Trophoblast cell (in vitro differentiated cells and primary cell): ENCODE results near the gene EPS15.
A peak's percentile ranks its signal among the peaks of the same experiment; 100 is the strongest.

Experiments used
- DNase-seq, 2 donors: peaks; one replicate each; pipeline ENCODE4 v3.0.0-alpha.2; 2016
- H2AFZ ChIP-seq: 2 replicates; pipeline ENCODE4 v1.6.1; 2013; ENCODE audit warnings: low read length, moderate library complexity, mild to moderate bottlenecking; ENCODE audit not compliant: insufficient read depth, poor library complexity
- H2AK5ac ChIP-seq: 2 replicates; pipeline ENCODE4 v1.6.1; 2013; ENCODE audit warnings: mild to moderate bottlenecking, low read length
- H2BK120ac ChIP-seq: 2 replicates; pipeline ENCODE4 v1.6.1; 2013; ENCODE audit warnings: low read length, mild to moderate bottlenecking, moderate library complexity; ENCODE audit not compliant: insufficient read depth, poor library complexity
- H2BK12ac ChIP-seq: 2 replicates; pipeline ENCODE4 v1.6.1; 2013; ENCODE audit warnings: mild to moderate bottlenecking, low read length, moderate library complexity
- H2BK5ac ChIP-seq: 2 replicates; pipeline ENCODE4 v1.6.1; 2013; ENCODE audit warnings: low read length, low read depth, moderate library complexity, mild to moderate bottlenecking; ENCODE audit not compliant: poor library complexity
- H3K14ac ChIP-seq: 2 replicates; pipeline ENCODE4 v1.6.1; 2013; ENCODE audit warnings: mild to moderate bottlenecking, low read length
- H3K18ac ChIP-seq: 2 replicates; pipeline ENCODE4 v1.6.1; 2013; ENCODE audit warnings: mild to moderate bottlenecking, low read length
- H3K23ac ChIP-seq: 2 replicates; pipeline ENCODE4 v1.6.1; 2013; ENCODE audit warnings: low read length
- H3K27ac ChIP-seq: 2 replicates; pipeline ENCODE4 v1.5.1; 2013; ENCODE audit warnings: low read depth, mild to moderate bottlenecking, inconsistent platforms, low read length, moderate library complexity
- H3K27me3 ChIP-seq: 2 replicates; pipeline ENCODE4 v1.6.1; 2013; ENCODE audit warnings: inconsistent platforms, mild to moderate bottlenecking, low read length, moderate library complexity; ENCODE audit not compliant: insufficient read depth
- H3K36me3 ChIP-seq, 2 experiments: 1 replicate in 1 of 2; 2 replicates in 1 of 2; pipeline ENCODE4 v1.6.1; 2013; ENCODE audit warnings: low read length in 2 of 2, mild to moderate bottlenecking in 2 of 2, moderate library complexity in 1 of 2; ENCODE audit not compliant: insufficient read depth in 2 of 2, control insufficient read depth in 1 of 2
- H3K4ac ChIP-seq: 2 replicates; pipeline ENCODE4 v1.6.1; 2013; ENCODE audit warnings: low read depth, mild to moderate bottlenecking, low read length, moderate library complexity
- H3K4me1 ChIP-seq, 2 experiments: 1 replicate in 1 of 2; 2 replicates in 1 of 2; pipeline ENCODE4 v1.6.1; 2013; ENCODE audit warnings: low read length in 2 of 2, mild to moderate bottlenecking in 2 of 2, moderate library complexity in 1 of 2; ENCODE audit not compliant: insufficient read depth in 2 of 2, control insufficient read depth in 1 of 2
- H3K4me2 ChIP-seq: 2 replicates; pipeline ENCODE4 v1.6.1; 2013; ENCODE audit warnings: inconsistent platforms, mild to moderate bottlenecking, low read length, moderate library complexity
- H3K4me3 ChIP-seq: 2 replicates; pipeline ENCODE4 v1.5.1; 2013; ENCODE audit warnings: mild to moderate bottlenecking, low read depth, low read length, inconsistent platforms
- H3K79me1 ChIP-seq: one replicate; pipeline ENCODE4 v1.6.1; 2013; ENCODE audit warnings: low read length
- H3K79me2 ChIP-seq: 2 replicates; pipeline ENCODE4 v1.6.1; 2013; ENCODE audit warnings: low read length, mild to moderate bottlenecking; ENCODE audit not compliant: control insufficient read depth, insufficient read depth, poor library complexity
- H3K9ac ChIP-seq: 2 replicates; pipeline ENCODE4 v1.6.1; 2013; ENCODE audit warnings: mild to moderate bottlenecking, low read length
- H3K9me3 ChIP-seq: 2 replicates; pipeline ENCODE4 v1.6.1; 2013; ENCODE audit warnings: low read depth, mild to moderate bottlenecking, control low read depth, inconsistent platforms, low read length; ENCODE audit not compliant: insufficient read depth
- H4K12ac ChIP-seq: 2 replicates; pipeline ENCODE4 v1.6.1; 2013; ENCODE audit warnings: low read depth, mild to moderate bottlenecking, low read length, moderate library complexity
- H4K8ac ChIP-seq: 2 replicates; pipeline ENCODE4 v1.6.1; 2013; ENCODE audit warnings: low read depth, mild to moderate bottlenecking, low read length, moderate library complexity
- H4K91ac ChIP-seq: one replicate; pipeline ENCODE4 v1.6.1; 2013; ENCODE audit warnings: low read depth, mild to moderate bottlenecking, low read length, moderate library complexity
- WGBS: extraction: QIAGEN DNeasy Blood & Tissue Kit; methylation state at CpG from one replicate; pipeline ENCODE4 v1.1.7; 2013; ENCODE audit warnings: missing lambda C conversion rate; ENCODE audit not compliant: insufficient read length, insufficient coverage; ENCODE audit errors: extremely low coverage; 5-methylcytosine and 5-hydroxymethylcytosine counted together

EPS15 gene

DNA sequence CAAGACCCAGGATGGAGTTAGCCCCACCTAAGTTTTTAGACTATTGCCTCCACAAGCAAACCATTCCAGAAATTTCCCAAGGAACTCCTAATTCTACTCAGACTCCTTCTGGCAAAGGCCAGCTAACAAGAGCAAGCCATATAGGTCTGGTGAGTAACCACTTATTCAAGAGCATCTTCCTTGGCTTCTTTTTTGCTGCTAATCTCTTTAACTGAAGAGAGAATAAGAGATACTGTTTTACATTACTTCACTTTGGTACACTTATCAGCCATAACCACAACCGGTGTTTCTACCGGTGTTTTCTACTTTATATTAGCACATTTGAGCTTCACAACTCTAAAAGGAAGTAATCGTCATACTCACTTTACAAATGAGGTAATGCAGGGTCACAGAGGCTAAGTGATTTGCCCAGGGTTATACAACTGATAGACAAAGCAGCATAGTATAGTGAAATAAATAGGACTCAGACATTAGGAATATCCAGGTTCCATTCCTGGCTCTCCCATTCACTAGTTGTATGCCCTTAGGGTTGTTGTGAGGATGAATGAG, 1.7 kb upstream of the EPS15 start:
- H2BK12ac ChIP-seq, result no peak overlapping the region
- H3K4me1 ChIP-seq, result peaks cover 0 to 2% of the 10 kb centered on the region in 2 experiments
- no peak overlapping the region for H3K9ac ChIP-seq
- no CpG with 5 or more reads among the region's 3 CpGs for WGBS
- no peak overlapping the region for H3K4ac ChIP-seq
- H4K8ac ChIP-seq, result no peak overlapping the region
- H3K79me1 ChIP-seq, result peaks cover 8% of the 10 kb centered on the region
- H3K18ac ChIP-seq, result no peak overlapping the region
- no peak overlapping the region for H2BK120ac ChIP-seq
- no peak overlapping the region for H3K4me2 ChIP-seq
- H4K12ac ChIP-seq, result no peak overlapping the region
- H3K27ac ChIP-seq, result no peak overlapping the region
- no peaks in the 10 kb centered on the region for H3K9me3 ChIP-seq
- H3K23ac ChIP-seq, result no peak overlapping the region
- no peak overlapping the region for H3K14ac ChIP-seq
- no peak overlapping the region for H3K4me3 ChIP-seq
- no peak overlapping the region for H4K91ac ChIP-seq
- no peak overlapping the region for H2AFZ ChIP-seq
- H2BK5ac ChIP-seq, result no peak overlapping the region
- H2AK5ac ChIP-seq, result no peak overlapping the region
- H3K36me3 ChIP-seq, result no peaks in the 10 kb centered on the region
- no peaks in the 10 kb centered on the region for H3K27me3 ChIP-seq
- DNase-seq, result no peak
- peaks cover 8% of the 10 kb centered on the region for H3K79me2 ChIP-seq

DNA sequence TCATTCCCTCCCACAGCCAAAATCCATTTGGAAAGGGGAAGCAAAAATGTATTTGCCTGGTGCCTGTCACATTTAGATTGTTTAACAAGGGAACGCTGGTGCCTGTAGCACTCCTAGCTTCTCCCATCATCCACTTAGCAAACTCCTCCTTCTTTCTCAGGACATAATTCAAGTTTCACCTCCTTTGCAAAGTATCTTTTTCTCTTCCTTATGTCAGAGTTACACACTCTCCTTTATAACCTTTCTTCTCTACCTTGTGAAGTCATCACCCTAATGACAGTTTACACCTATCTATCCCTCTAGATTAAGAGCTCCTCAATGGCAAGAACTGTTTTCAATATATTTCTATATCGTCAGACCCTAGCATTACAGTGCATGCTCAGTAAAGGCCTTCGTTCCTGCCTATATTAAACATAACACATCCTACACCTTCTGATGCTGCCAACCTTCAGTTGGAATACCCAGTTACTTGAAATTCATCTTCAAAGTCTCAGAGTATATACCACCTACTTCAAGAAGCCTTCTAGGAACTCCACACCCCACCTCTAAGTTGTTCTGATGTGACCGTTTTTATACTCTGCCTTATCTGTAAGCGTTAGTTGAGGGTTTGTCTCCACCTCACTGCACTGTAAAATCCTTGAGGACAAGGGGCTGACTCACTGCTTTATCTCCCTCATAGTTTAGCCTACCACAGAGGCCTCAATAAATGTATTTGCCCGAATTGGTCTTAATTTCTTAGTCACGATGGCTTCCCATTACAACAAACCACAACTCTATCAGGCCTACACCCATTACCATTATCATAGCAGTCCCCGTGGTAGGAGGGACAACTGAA, 1.0 kb upstream of the EPS15 start:
- Histone ChIP-seq H3K4me3 (no peak overlapping the region), H3K4me2 (no peak overlapping the region), H2AK5ac (no peak overlapping the region), H3K79me1 (peaks cover 8% of the 10 kb centered on the region), H3K9me3 (no peaks in the 10 kb centered on the region), H3K27ac (no peak overlapping the region), H3K23ac (no peak overlapping the region), H3K4ac (no peak overlapping the region), H3K27me3 (no peaks in the 10 kb centered on the region), H2BK120ac (no peak overlapping the region), H2BK5ac (no peak overlapping the region), H2BK12ac (no peak overlapping the region), H4K8ac (no peak overlapping the region), H3K79me2 (peaks cover 8% of the 10 kb centered on the region), H3K4me1 (peaks cover 0 to 2% of the 10 kb centered on the region in 2 experiments), H3K18ac (no peak overlapping the region), H3K9ac (no peak overlapping the region), H3K36me3 (no peaks in the 10 kb centered on the region), H4K12ac (no peak overlapping the region), H3K14ac (no peak overlapping the region), H4K91ac (no peak overlapping the region), H2AFZ (no peak overlapping the region)
- DNase-seq, result no peak
- WGBS, result no CpG with 5 or more reads among the region's 8 CpGs

DNA sequence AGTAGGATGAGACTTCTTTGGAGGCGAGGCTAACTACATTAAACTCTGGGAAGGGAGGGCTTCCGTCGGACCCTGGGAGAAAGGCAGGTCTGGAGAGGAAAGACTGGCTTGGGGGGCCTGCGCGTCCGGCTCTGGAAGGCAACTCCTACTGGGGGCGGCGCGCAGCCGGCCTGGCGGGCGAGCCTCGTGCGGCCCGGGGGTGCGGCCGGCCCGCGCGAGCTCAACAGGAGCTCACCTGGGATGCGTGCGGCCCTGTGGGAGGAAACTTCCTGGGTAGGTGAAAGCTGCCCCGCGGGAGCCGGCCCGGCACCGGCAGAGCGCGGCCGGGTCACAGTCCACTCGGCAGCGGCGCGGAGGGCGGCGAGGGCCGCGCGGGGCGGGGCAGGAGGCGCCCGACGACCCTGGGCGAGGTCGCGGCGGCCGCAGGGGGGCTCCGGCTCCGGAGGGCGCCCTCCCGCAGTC, 449 bp downstream of the EPS15 start:
- peak overlapping the region; percentile 84 for H2AFZ ChIP-seq
- peak; percentile 62 to 78 for DNase-seq
- H3K79me2 ChIP-seq, result peaks cover 8% of the 10 kb centered on the region
- peak overlapping the region; percentile 91 for H4K12ac ChIP-seq
- peak overlapping the region; percentile 98 for H3K27ac ChIP-seq
- H2BK120ac ChIP-seq, result peak overlapping the region; percentile 78
- H3K4me3 ChIP-seq, result peak overlapping the region; percentile 98
- H4K91ac ChIP-seq, result peak overlapping the region; percentile 89
- H3K9me3 ChIP-seq, result no peaks in the 10 kb centered on the region
- H2BK12ac ChIP-seq, result peak overlapping the region; percentile 21
- H3K18ac ChIP-seq, result peak overlapping the region; percentile 73
- no peaks in the 10 kb centered on the region for H3K27me3 ChIP-seq
- peak overlapping the region; percentile 21 for H2AK5ac ChIP-seq
- peak overlapping the region; percentile 92 for H4K8ac ChIP-seq
- H3K4ac ChIP-seq, result peak overlapping the region; percentile 63
- no peaks in the 10 kb centered on the region for H3K36me3 ChIP-seq
- H2BK5ac ChIP-seq, result peak overlapping the region; percentile 86
- H3K4me1 ChIP-seq, result peaks cover 0 to 2% of the 10 kb centered on the region in 2 experiments
- no CpG with 5 or more reads among the region's 52 CpGs for WGBS
- H3K23ac ChIP-seq, result no peak overlapping the region
- peak overlapping the region; percentile 92 for H3K9ac ChIP-seq
- H3K79me1 ChIP-seq, result peaks cover 8% of the 10 kb centered on the region
- H3K14ac ChIP-seq, result peak overlapping the region; percentile 92
- H3K4me2 ChIP-seq, result peak overlapping the region; percentile 99

DNA sequence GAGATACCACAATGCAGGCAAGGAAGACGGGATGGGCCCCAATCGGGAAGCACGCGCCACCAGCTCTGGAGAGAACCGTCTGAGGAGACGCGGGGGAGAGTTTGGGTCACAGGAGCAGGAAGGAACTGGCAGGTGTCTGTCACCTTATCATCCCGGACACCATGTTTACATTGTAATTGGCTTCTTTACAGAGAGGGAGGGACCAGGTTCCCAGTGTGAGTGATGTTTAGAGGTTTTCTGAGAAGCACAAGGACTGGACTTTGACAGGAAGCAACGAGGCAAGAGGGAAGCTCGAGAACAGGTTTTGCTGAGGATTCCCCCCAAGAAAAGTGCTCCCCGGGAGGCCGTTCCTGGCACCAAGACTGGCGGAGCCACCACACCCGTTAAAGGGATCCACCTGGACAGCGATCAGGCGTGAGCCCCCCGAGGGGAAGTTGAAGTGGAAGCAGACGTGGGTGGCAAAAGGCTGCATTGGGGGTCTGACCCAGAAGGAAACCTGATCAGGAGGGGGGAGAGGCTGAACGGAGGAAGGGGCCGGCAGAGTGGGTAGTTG, 957 bp downstream of the EPS15 start:
- Histone ChIP-seq H3K14ac (peak overlapping the region; percentile 92), H3K79me2 (peaks cover 8% of the 10 kb centered on the region), H4K91ac (peak overlapping the region; percentile 89), H3K4me3 (peak overlapping the region; percentile 98), H3K36me3 (no peaks in the 10 kb centered on the region), H2AK5ac (peak overlapping the region; percentile 25), H3K27me3 (no peaks in the 10 kb centered on the region), H4K12ac (peak overlapping the region; percentile 25), H3K4me2 (peak overlapping the region; percentile 99), H3K23ac (peak overlapping the region; percentile 47), H2BK12ac (peak overlapping the region; percentile 25), H3K4me1 (peaks cover 0 to 2% of the 10 kb centered on the region in 2 experiments), H3K79me1 (peaks cover 8% of the 10 kb centered on the region), H3K4ac (peak overlapping the region; percentile 53), H2AFZ (no peak overlapping the region), H3K18ac (peak overlapping the region; percentile 73), H2BK120ac (no peak overlapping the region), H3K27ac (peak overlapping the region; percentile 98), H3K9me3 (no peaks in the 10 kb centered on the region), H3K9ac (peak overlapping the region; percentile 92), H4K8ac (peak overlapping the region; percentile 18), H2BK5ac (peak overlapping the region; percentile 86)
- no CpG with 5 or more reads among the region's 20 CpGs for WGBS
- peak; percentile 6 to 43 for DNase-seq
